Stimulated activated CD8-positive, alpha-beta memory T cell treated with anti-CD3 and anti-CD28 coated beads, Interleukin-7, amount 100 ng/mL, for 48 hours (primary cell): ENCODE results near the gene MRPL52.

Experiments used
- DNase-seq, 2 donors: peaks; one replicate each; pipeline ENCODE4 v3.0.0-alpha.2; 2020; ENCODE audit warnings: low read depth in 1 of 2; ENCODE audit errors: extremely low read depth in 1 of 2

Gene MRPL52

GRCh38 chr14:22878271-22879246 is 48.9 kb downstream of the MRPL52 start:
- no peak for DNase-seq

- no peak for DNase-seq
Observed at GRCh38 chr14:22882064-22882463, 52.4 kb downstream of the MRPL52 start.

GRCh38 chr14:22882529-22883172 is 53.0 kb downstream of the MRPL52 start:
- no peak for DNase-seq

- DNase-seq = no peak
Observed at GRCh38 chr14:22883173-22883976, 53.7 kb downstream of the MRPL52 start, which contains the start of gene REM2. Gene REM2 (plus strand): TSS chr14:22883222. CDS start chr14:22883288, 66 bp downstream.

- no peak for DNase-seq
Observed at GRCh38 chr14:22884076-22884737, 54.5 kb downstream of the MRPL52 start.
